HepG2 (cell line): Measurements from ENCODE around the gene TPD52L2. TPM values are rescaled to one million over a fixed set of nuclear protein-coding genes. Genes with fewer than 3 reads are reported as not detected.

Source experiments
- CBX1 ChIP-seq: IDR thresholded peaks from one replicate; pipeline ENCODE4 v1.6.1; 2016; ENCODE audit warnings: antibody characterized with exemption, low read depth
- CEBPG ChIP-seq: IDR thresholded peaks from 2 replicates; pipeline ENCODE4 v1.6.1; 2016
- EP300 ChIP-seq, 3 experiments: sonication (generic) in 1 of 3; formaldehyde crosslinking in 1 of 3; IDR thresholded peaks; 2 replicates each; pipeline versions ENCODE4 v1.5.1 to v1.6.1; 2011 to 2020; ENCODE audit warnings: low read depth in 2 of 3, low read length in 2 of 3, borderline replicate concordance in 1 of 3, improper control_type of control experiment in 1 of 3, mild to moderate bottlenecking in 1 of 3, missing genetic modification reagents in 1 of 3, moderate library complexity in 1 of 3
- LCORL ChIP-seq, 2 experiments: fragments of 450-650 bp in 1 of 2; sonication (generic) in 1 of 2; formaldehyde crosslinking in 1 of 2; IDR thresholded peaks; 2 replicates each; pipeline versions ENCODE4 v1.5.0 to v1.6.1; 2017 to 2020; ENCODE audit warnings: antibody characterized with exemption in 1 of 2, missing genetic modification reagents in 1 of 2
- MAFF ChIP-seq: IDR thresholded peaks from 2 replicates; pipeline ENCODE4 v1.6.1; 2011; ENCODE audit warnings: low read depth, low read length, improper control_type of control experiment
- MTA3 ChIP-seq: sonication (generic); formaldehyde crosslinking; IDR thresholded peaks from 2 replicates; pipeline ENCODE4 v1.4.0; 2020; ENCODE audit warnings: missing genetic modification reagents
- REL ChIP-seq: sonication (generic); formaldehyde crosslinking; conservative IDR thresholded peaks from 2 replicates; pipeline ENCODE4 v1.8.0; 2022; ENCODE audit warnings: mild to moderate bottlenecking, missing genetic modification reagents, moderate library complexity
- ZNF17 ChIP-seq: sonication (generic); formaldehyde crosslinking; IDR thresholded peaks from 2 replicates; pipeline ENCODE4 v1.5.0; 2020; ENCODE audit warnings: mild to moderate bottlenecking, missing genetic modification reagents
- ZNF224 ChIP-seq: sonication (generic); formaldehyde crosslinking; IDR thresholded peaks from 2 replicates; pipeline ENCODE4 v1.5.0; 2020; ENCODE audit warnings: mild to moderate bottlenecking, missing genetic modification reagents
- ZNF7 ChIP-seq: IDR thresholded peaks from 2 replicates; pipeline ENCODE4 v1.6.1; 2016; ENCODE audit warnings: missing biosample characterization, missing genetic modification reagents
- ZNF891 ChIP-seq: sonication (generic); formaldehyde crosslinking; IDR thresholded peaks from 2 replicates; pipeline ENCODE4 v1.5.0; 2020; ENCODE audit warnings: mild to moderate bottlenecking, missing genetic modification reagents
- polyA plus RNA-seq, 8 experiments: library from polyadenylated mRNA; depleted of rRNA in 3 of 8; stranded (reverse) in 7 of 8; unstranded in 1 of 8; fragments of >200 nt; fragmentation: Illumina TruSeq in 4 of 8; extraction: Trizol in 4 of 8; gene quantifications; 2 replicates each; pipeline versions ENCODE4 v1.2.1 to v1.2.3, GENCODE V29; 2011 to 2016; ENCODE audit warnings: low read depth in 4 of 8, missing spikeins in 1 of 8, mixed read lengths in 1 of 8; ENCODE audit not compliant: insufficient read depth in 1 of 8
- total RNA-seq, 5 experiments: library from RNA; depleted of rRNA; stranded (reverse); fragments of >200 nt; fragmentation: Illumina TruSeq; extraction: Trizol; gene quantifications; 2 replicates each; pipeline ENCODE4 v1.2.3, GENCODE V29; 2016; ENCODE audit warnings: low read depth in 1 of 5
- TF ChIP-seq, protein P1 (sequence below): sonication (generic); formaldehyde crosslinking; IDR thresholded peaks from 2 replicates; pipeline ENCODE4 v1.4.0; 2020; ENCODE audit warnings: mild to moderate bottlenecking, missing genetic modification reagents
- TF ChIP-seq, protein P2 (sequence below): sonication (generic); formaldehyde crosslinking; IDR thresholded peaks from 2 replicates; pipeline ENCODE4 v1.5.1; 2020; ENCODE audit warnings: mild to moderate bottlenecking, missing genetic modification reagents
- TF ChIP-seq, protein P3 (sequence below): conservative IDR thresholded peaks from 2 replicates; pipeline ENCODE4 v1.6.1; 2018; ENCODE audit warnings: missing genetic modification reagents
- TF ChIP-seq, protein P4 (sequence below): IDR thresholded peaks from 2 replicates; pipeline ENCODE4 v1.6.1; 2016; ENCODE audit warnings: low read depth, control low read depth

TPD52L2 gene
- total and polyA plus RNA-seq, 2 of the 13 experiments (the other 11 are each of a cell fraction or from before 2014, with no cell fraction given) = 156 to 184 TPM

DNA sequence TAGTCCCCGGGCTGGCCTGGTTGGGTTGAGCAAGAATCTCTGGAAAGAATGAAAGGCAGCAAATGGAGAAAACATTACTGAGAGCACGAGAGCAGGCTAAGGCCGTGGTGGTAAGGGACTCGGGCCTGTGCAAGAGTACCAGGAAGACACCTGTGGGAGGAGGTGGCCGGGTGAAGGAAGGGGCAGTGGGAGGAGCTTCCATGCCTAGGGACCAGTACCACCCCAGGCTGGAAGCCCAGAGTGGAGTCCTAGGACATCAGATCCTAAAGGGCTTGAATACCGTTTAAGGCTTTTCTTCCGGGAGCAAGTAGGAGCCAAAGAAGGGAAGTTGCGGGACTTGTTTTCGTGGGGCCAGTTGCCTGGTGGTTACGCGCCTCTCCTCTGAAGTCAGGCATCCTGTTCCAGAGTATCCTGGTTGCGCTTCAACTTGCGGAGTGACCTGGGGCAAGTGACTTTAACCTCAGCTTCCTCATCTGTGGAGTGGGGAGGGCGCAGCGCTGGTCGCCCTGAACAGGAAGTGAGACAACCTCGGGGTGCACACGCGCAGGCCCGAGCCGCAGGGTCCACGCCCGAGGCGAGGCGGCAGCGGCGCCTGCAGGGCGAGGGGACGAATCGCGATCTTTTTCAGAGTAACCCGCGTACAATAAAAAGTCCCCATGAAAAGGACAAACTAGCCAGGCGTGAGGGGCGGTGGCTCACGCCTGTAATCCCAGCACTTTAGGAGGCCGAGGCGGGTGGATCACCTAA, 1.1 kb upstream of the TPD52L2 start (continued):
- TF ChIP-seq, protein P1, sequence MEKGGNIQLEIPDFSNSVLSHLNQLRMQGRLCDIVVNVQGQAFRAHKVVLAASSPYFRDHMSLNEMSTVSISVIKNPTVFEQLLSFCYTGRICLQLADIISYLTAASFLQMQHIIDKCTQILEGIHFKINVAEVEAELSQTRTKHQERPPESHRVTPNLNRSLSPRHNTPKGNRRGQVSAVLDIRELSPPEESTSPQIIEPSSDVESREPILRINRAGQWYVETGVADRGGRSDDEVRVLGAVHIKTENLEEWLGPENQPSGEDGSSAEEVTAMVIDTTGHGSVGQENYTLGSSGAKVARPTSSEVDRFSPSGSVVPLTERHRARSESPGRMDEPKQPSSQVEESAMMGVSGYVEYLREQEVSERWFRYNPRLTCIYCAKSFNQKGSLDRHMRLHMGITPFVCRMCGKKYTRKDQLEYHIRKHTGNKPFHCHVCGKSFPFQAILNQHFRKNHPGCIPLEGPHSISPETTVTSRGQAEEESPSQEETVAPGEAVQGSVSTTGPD (CRISPR knock-in tag) = no peak
- TF ChIP-seq, protein P2, sequence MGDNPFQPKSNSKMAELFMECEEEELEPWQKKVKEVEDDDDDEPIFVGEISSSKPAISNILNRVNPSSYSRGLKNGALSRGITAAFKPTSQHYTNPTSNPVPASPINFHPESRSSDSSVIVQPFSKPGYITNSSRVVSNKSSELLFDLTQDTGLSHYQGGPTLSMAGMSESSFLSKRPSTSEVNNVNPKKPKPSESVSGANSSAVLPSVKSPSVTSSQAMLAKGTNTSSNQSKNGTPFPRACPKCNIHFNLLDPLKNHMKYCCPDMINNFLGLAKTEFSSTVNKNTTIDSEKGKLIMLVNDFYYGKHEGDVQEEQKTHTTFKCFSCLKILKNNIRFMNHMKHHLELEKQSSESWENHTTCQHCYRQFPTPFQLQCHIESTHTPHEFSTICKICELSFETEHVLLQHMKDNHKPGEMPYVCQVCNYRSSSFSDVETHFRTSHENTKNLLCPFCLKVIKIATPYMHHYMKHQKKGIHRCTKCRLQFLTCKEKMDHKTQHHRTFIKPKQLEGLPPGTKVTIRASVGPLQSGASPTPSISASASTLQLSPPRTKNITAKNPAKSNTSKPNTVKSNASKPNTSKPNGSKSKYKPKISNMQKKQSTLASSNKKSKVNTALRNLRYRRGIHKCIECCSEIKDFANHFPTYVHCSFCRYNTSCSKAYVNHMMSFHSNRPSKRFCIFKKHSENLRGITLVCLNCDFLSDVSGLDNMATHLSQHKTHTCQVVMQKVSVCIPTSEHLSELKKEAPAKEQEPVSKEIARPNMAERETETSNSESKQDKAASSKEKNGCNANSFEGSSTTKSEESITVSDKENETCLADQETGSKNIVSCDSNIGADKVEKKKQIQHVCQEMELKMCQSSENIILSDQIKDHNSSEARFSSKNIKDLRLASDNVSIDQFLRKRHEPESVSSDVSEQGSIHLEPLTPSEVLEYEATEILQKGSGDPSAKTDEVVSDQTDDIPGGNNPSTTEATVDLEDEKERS = peak; percentile 87; the same call in 1 of the 2 replicates
- TF ChIP-seq, protein P3, sequence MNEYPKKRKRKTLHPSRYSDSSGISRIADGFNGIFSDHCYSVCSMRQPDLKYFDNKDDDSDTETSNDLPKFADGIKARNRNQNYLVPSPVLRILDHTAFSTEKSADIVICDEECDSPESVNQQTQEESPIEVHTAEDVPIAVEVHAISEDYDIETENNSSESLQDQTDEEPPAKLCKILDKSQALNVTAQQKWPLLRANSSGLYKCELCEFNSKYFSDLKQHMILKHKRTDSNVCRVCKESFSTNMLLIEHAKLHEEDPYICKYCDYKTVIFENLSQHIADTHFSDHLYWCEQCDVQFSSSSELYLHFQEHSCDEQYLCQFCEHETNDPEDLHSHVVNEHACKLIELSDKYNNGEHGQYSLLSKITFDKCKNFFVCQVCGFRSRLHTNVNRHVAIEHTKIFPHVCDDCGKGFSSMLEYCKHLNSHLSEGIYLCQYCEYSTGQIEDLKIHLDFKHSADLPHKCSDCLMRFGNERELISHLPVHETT (CRISPR knock-in tag) = no peak; the same call in none of the 2 replicates
- TF ChIP-seq MTA3 (CRISPR knock-in tag) (no peak), LCORL (IDR thresholded peaks at IDR 0.05) (peak; percentile 44; the same call in 1 of the 2 replicates), LCORL (CRISPR knock-in tag; IDR thresholded peaks at IDR 0.05) (peak; percentile 92), MAFF (no peak), ZNF7 (CRISPR knock-in tag) (no peak; the same call in none of the 2 replicates), REL (no peak), ZNF17 (CRISPR knock-in tag) (peak; percentile 69), CEBPG (peak; percentile 68), ZNF224 (CRISPR knock-in tag) (0 out of 2 replicates have a peak, but pooled peaks have one; percentile 90), CBX1 (peak; percentile 33), EP300 (IDR thresholded peaks at IDR 0.05; ENCODE audit: low read depth in 2 of 2, low read length in 2 of 2) (peak in 1 of 2 experiments; percentile 5; a peak in 1 of 4 replicates), EP300 (CRISPR knock-in tag; IDR thresholded peaks at IDR 0.05; ENCODE audit: borderline replicate concordance) (peak; percentile 20; the same call in 1 of the 2 replicates), ZNF891 (peak; percentile 87; the same call in 1 of the 2 replicates)
- TF ChIP-seq, protein P4, sequence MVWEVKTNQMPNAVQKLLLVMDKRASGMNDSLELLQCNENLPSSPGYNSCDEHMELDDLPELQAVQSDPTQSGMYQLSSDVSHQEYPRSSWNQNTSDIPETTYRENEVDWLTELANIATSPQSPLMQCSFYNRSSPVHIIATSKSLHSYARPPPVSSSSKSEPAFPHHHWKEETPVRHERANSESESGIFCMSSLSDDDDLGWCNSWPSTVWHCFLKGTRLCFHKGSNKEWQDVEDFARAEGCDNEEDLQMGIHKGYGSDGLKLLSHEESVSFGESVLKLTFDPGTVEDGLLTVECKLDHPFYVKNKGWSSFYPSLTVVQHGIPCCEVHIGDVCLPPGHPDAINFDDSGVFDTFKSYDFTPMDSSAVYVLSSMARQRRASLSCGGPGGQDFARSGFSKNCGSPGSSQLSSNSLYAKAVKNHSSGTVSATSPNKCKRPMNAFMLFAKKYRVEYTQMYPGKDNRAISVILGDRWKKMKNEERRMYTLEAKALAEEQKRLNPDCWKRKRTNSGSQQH = peak; percentile 74; the same call in 1 of the 2 replicates
